ENCODE data around the gene STK38L.

STK38L gene

GRCh38 chr12:27351476-27351875 is 107.4 kb downstream of the STK38L start:
- H3K9me3 Mint-ChIP-seq = no peaks in the 10 kb centered on the region
- no peaks in the 10 kb centered on the region for H3K36me3 Mint-ChIP-seq (ENCODE audit: low read depth)
- no peaks in the 10 kb centered on the region for H3K27me3 Mint-ChIP-seq

GRCh38 chr12:27355486-27355885 is 111.4 kb downstream of the STK38L start:
- Mint-ChIP-seq H3K36me3 (ENCODE audit: low read depth) (no peaks in the 10 kb centered on the region), H3K27ac (no peak overlapping the region)
- no peak for DNase-seq

More at GRCh38 chr12:27351476-27351875, 107.4 kb downstream of the STK38L start:
- DNase-seq (no peak), ATAC-seq (no peak)
- Mint-ChIP-seq H3K27ac (no peak overlapping the region), H3K4me3 (no peak overlapping the region), H3K4me1 (no peaks in the 10 kb centered on the region)

GRCh38 chr12:27355979-27356378 is 111.9 kb downstream of the STK38L start:
- no peaks in the 10 kb centered on the region for H3K9me3 Mint-ChIP-seq

More at GRCh38 chr12:27355486-27355885, 111.4 kb downstream of the STK38L start:
- Mint-ChIP-seq H3K9me3 (no peaks in the 10 kb centered on the region), H3K27me3 (peaks cover 9% of the 10 kb centered on the region), H3K4me1 (no peaks in the 10 kb centered on the region), H3K4me3 (no peak overlapping the region)
- no peak for ATAC-seq

GRCh38 chr12:27359578-27360340 is 115.7 kb downstream of the STK38L start:
- Mint-ChIP-seq H3K27ac (no peak overlapping the region), H3K36me3 (ENCODE audit: low read depth) (no peaks in the 10 kb centered on the region), H3K4me3 (no peak overlapping the region), H3K27me3 (peaks cover 12% of the 10 kb centered on the region), H3K9me3 (peaks cover 4% of the 10 kb centered on the region), H3K4me1 (no peaks in the 10 kb centered on the region)
- ATAC-seq (no peak), DNase-seq (no peak)

More at GRCh38 chr12:27355979-27356378, 111.9 kb downstream of the STK38L start:
- H3K27ac Mint-ChIP-seq = no peak overlapping the region
- no peak overlapping the region for H3K4me3 Mint-ChIP-seq
- DNase-seq = no peak
- ATAC-seq = no peak
- no peaks in the 10 kb centered on the region for H3K4me1 Mint-ChIP-seq
- H3K36me3 Mint-ChIP-seq (ENCODE audit: low read depth) = no peaks in the 10 kb centered on the region
- peaks cover 9% of the 10 kb centered on the region for H3K27me3 Mint-ChIP-seq

- no peak for DNase-seq
- Mint-ChIP-seq H3K27me3 (peaks cover 15% of the 10 kb centered on the region), H3K9me3 (peaks cover 4% of the 10 kb centered on the region), H3K4me1 (no peaks in the 10 kb centered on the region), H3K36me3 (ENCODE audit: low read depth) (no peaks in the 10 kb centered on the region), H3K4me3 (no peak overlapping the region), H3K27ac (no peak overlapping the region)
- ATAC-seq = no peak
Measured at GRCh38 chr12:27361372-27361771, 117.3 kb downstream of the STK38L start.

GRCh38 chr12:27366621-27367020 is 122.5 kb downstream of the STK38L start:
- no peak for DNase-seq
- no peak for ATAC-seq
- H3K4me3 Mint-ChIP-seq = no peak overlapping the region
- peaks cover 9% of the 10 kb centered on the region for H3K36me3 Mint-ChIP-seq (ENCODE audit: low read depth)
- no peaks in the 10 kb centered on the region for H3K4me1 Mint-ChIP-seq
- H3K27ac Mint-ChIP-seq = no peak overlapping the region
- H3K9me3 Mint-ChIP-seq = peaks cover 4% of the 10 kb centered on the region
- H3K27me3 Mint-ChIP-seq = peaks cover 9% of the 10 kb centered on the region

GRCh38 chr12:27367078-27367477 is 123.0 kb downstream of the STK38L start:
- DNase-seq = no peak
- Mint-ChIP-seq H3K4me1 (no peaks in the 10 kb centered on the region), H3K4me3 (no peak overlapping the region), H3K27me3 (peaks cover 9% of the 10 kb centered on the region), H3K27ac (no peak overlapping the region), H3K9me3 (peaks cover 4% of the 10 kb centered on the region), H3K36me3 (ENCODE audit: low read depth) (peaks cover 12% of the 10 kb centered on the region)
- ATAC-seq = no peak
